Neural cell (in vitro differentiated cells): ENCODE data around the gene RSAD1. TPM values are rescaled to one million over a fixed set of nuclear protein-coding genes. Genes with fewer than 3 reads are reported as not detected.

Experiments used
- H2AFZ ChIP-seq: fragments of 200-600, 300-800 bp; sonication (generic), shearing (Covaris generic); 2 replicates; pipeline ENCODE4 v1.6.0; 2014; ENCODE audit warnings: low read depth, mild to moderate bottlenecking, antibody characterized with exemption, low read length, moderate library complexity
- H3F3A ChIP-seq: fragments of 200-600 bp; shearing (Covaris generic); 2 replicates; pipeline ENCODE4 v1.6.1; 2016; ENCODE audit warnings: mild to moderate bottlenecking, moderate library complexity, mixed read lengths, antibody characterized with exemption, low read length; ENCODE audit not compliant: insufficient read depth, poor library complexity, severe bottlenecking
- H3K27ac ChIP-seq: fragments of 200-600, 300-800 bp; sonication (generic), shearing (Covaris generic); 2 replicates; pipeline ENCODE4 v1.5.1; 2014; ENCODE audit warnings: mild to moderate bottlenecking, low read length, moderate library complexity
- H3K27me3 ChIP-seq: fragments of 300-800, 200-600 bp; sonication (generic), shearing (Covaris generic); 2 replicates; pipeline ENCODE4 v1.6.0; 2014; ENCODE audit warnings: mild to moderate bottlenecking, low read depth, low read length, moderate library complexity; ENCODE audit not compliant: insufficient read depth
- H3K36me3 ChIP-seq: fragments of 300-800, 200-600 bp; sonication (generic), shearing (Covaris generic); 2 replicates; pipeline ENCODE4 v1.5.1; 2014; ENCODE audit warnings: mild to moderate bottlenecking, antibody characterized with exemption, low read length, moderate library complexity; ENCODE audit not compliant: insufficient read depth
- H3K4me2 ChIP-seq: fragments of 300-800, 200-600 bp; sonication (generic), shearing (Covaris generic); 2 replicates; pipeline ENCODE4 v1.6.0; 2014; ENCODE audit warnings: mild to moderate bottlenecking, low read length
- H3K4me3 ChIP-seq: fragments of 300-800, 200-600 bp; sonication (generic), shearing (Covaris generic); 2 replicates; pipeline ENCODE4 v1.5.1; 2014; ENCODE audit warnings: mild to moderate bottlenecking, low read length, moderate library complexity
- H3K79me2 ChIP-seq: fragments of 200-600 bp; shearing (Covaris generic); replicated peaks from 2 replicates; pipeline ENCODE4 v1.6.0; 2014; ENCODE audit warnings: mild to moderate bottlenecking, low read length, moderate library complexity; ENCODE audit not compliant: insufficient read depth
- H3K9ac ChIP-seq: fragments of 300-800, 200-600 bp; sonication (generic), shearing (Covaris generic); 2 replicates; pipeline ENCODE4 v1.6.1; 2016; ENCODE audit warnings: mild to moderate bottlenecking, low read length, mixed read lengths
- H3K9me2 ChIP-seq: fragments of 200-600 bp; shearing (Covaris generic); 2 replicates; pipeline ENCODE4 v1.6.1; 2016; ENCODE audit warnings: mild to moderate bottlenecking, low read length, mixed read lengths; ENCODE audit not compliant: insufficient read depth
- H3K9me3 ChIP-seq: fragments of 200-600, 300-800 bp; sonication (generic), shearing (Covaris generic); 2 replicates; pipeline ENCODE4 v1.6.1; 2016; ENCODE audit warnings: mild to moderate bottlenecking, mixed run types, low read length, moderate library complexity, mixed read lengths
- H4K20me1 ChIP-seq: fragments of 200-600 bp; shearing (Covaris generic); 2 replicates; pipeline ENCODE4 v1.6.1; 2016; ENCODE audit warnings: mild to moderate bottlenecking, mixed run types; ENCODE audit not compliant: insufficient read depth
- EP300 ChIP-seq: fragments of 450-650 bp; conservative IDR thresholded peaks from 2 replicates; pipeline ENCODE4 v1.6.1; 2014; ENCODE audit warnings: antibody characterized with exemption, mild to moderate bottlenecking, moderate library complexity; ENCODE audit not compliant: poor library complexity, severe bottlenecking
- EZH2 ChIP-seq: fragments of 200-600, 300-800 bp; shearing (Covaris generic), sonication (generic); IDR thresholded peaks from 2 replicates; pipeline ENCODE4 v1.6.1; 2014; ENCODE audit warnings: antibody characterized with exemption, low read length, borderline replicate concordance, mild to moderate bottlenecking; ENCODE audit not compliant: insufficient read depth, poor library complexity, severe bottlenecking
- MXI1 ChIP-seq: fragments of 450-650 bp; conservative IDR thresholded peaks from 2 replicates; pipeline ENCODE4 v1.6.1; 2014; ENCODE audit warnings: antibody characterized with exemption, mild to moderate bottlenecking; ENCODE audit not compliant: poor library complexity, severe bottlenecking
- POLR2AphosphoS5 ChIP-seq: IDR thresholded peaks from 2 replicates; pipeline ENCODE4 v1.6.1; 2012
- RAD21 ChIP-seq: fragments of 450-650 bp; conservative IDR thresholded peaks from 2 replicates; pipeline ENCODE4 v1.6.1; 2014; ENCODE audit warnings: antibody characterized with exemption, mild to moderate bottlenecking, moderate library complexity
- REST ChIP-seq: IDR thresholded peaks from 2 replicates; pipeline ENCODE4 v1.6.1; 2012; ENCODE audit warnings: borderline replicate concordance
- SMC3 ChIP-seq: fragments of 450-650 bp; conservative IDR thresholded peaks from 2 replicates; pipeline ENCODE4 v1.6.1; 2014; ENCODE audit warnings: antibody characterized with exemption, mild to moderate bottlenecking, moderate library complexity; ENCODE audit not compliant: poor library complexity
- TAF1 ChIP-seq: IDR thresholded peaks from 2 replicates; pipeline ENCODE4 v1.6.1; 2012; ENCODE audit warnings: low read depth
- polyA plus RNA-seq: library from polyadenylated mRNA; depleted of rRNA; stranded (reverse); fragments of >200 nt; gene quantifications from 2 replicates; pipeline ENCODE4 v1.2.3, GENCODE V29; 2014
- TF ChIP-seq, protein P1 (sequence below): fragments of 450-650 bp; IDR thresholded peaks from 2 replicates; pipeline ENCODE4 v1.5.1; 2014; ENCODE audit warnings: antibody characterized with exemption, mild to moderate bottlenecking, moderate library complexity; ENCODE audit not compliant: poor library complexity, severe bottlenecking

The RSAD1 gene
- polyA plus RNA-seq, 1 donor from 2014 or later: 61.9 TPM

DNA sequence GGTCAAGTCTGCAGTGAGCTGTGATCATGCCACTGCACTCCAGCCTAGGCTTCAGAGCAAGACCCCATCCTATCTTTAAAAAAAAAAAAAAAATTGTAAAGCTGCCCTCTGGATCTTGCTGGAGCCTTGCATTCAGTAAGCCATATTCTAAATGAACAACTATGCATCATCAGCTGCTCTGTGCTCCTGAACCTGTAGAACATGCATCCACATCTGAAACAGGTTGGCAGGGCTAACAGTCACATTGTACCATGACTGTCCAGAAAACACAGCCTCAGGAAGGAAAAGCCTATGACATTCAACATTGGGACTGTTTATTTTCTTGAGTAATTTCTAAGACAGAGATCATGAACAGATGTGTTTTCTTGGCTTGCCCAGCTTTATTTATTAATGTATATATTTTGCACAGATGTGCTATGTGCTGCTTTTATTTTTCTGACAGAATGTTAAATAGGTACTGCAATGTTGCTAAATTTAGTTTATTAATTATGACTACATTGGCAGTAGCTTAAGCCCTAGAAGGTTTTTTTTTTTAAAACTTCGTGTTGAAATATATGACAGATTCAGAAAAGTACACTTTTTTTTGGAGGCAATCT is 32.8 kb upstream of the RSAD1 start:
- Histone ChIP-seq H2AFZ (no peak overlapping the region), H3K9me3 (no peaks in the 10 kb centered on the region), H3K4me3 (no peak overlapping the region), H3K27ac (no peak overlapping the region), H3K27me3 (no peaks in the 10 kb centered on the region), H3K9ac (no peak overlapping the region), H3K79me2 (no peaks in the 10 kb centered on the region), H3K4me2 (no peak overlapping the region), H4K20me1 (no peaks in the 10 kb centered on the region), H3K9me2 (no peaks in the 10 kb centered on the region), H3K36me3 (no peaks in the 10 kb centered on the region), H3F3A (no peaks in the 10 kb centered on the region)
- no peak for TF ChIP-seq REST
- TF ChIP-seq EP300: no peak
- TF ChIP-seq POLR2AphosphoS5: no peak
- TF ChIP-seq MXI1: no peak
- TF ChIP-seq EZH2: no peak
- no peak for TF ChIP-seq SMC3
- no peak for TF ChIP-seq TAF1
- TF ChIP-seq, protein P1, sequence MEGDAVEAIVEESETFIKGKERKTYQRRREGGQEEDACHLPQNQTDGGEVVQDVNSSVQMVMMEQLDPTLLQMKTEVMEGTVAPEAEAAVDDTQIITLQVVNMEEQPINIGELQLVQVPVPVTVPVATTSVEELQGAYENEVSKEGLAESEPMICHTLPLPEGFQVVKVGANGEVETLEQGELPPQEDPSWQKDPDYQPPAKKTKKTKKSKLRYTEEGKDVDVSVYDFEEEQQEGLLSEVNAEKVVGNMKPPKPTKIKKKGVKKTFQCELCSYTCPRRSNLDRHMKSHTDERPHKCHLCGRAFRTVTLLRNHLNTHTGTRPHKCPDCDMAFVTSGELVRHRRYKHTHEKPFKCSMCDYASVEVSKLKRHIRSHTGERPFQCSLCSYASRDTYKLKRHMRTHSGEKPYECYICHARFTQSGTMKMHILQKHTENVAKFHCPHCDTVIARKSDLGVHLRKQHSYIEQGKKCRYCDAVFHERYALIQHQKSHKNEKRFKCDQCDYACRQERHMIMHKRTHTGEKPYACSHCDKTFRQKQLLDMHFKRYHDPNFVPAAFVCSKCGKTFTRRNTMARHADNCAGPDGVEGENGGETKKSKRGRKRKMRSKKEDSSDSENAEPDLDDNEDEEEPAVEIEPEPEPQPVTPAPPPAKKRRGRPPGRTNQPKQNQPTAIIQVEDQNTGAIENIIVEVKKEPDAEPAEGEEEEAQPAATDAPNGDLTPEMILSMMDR: no peak
- TF ChIP-seq RAD21: no peak

GRCh38 chr17:50447870-50448595 is 30.6 kb upstream of the RSAD1 start:
- Histone ChIP-seq H3K4me3 (no peak overlapping the region), H3K9me2 (no peaks in the 10 kb centered on the region), H3K4me2 (no peak overlapping the region), H3K36me3 (no peaks in the 10 kb centered on the region), H3K27me3 (no peaks in the 10 kb centered on the region), H2AFZ (no peak overlapping the region), H3K9me3 (no peaks in the 10 kb centered on the region), H4K20me1 (no peaks in the 10 kb centered on the region), H3K27ac (no peak overlapping the region), H3K9ac (no peak overlapping the region), H3F3A (no peaks in the 10 kb centered on the region), H3K79me2 (no peaks in the 10 kb centered on the region)
- TF ChIP-seq TAF1 (no peak), EZH2 (no peak), EP300 (no peak), REST (no peak), POLR2AphosphoS5 (no peak), MXI1 (no peak), SMC3 (no peak), RAD21 (no peak)
- TF ChIP-seq, protein P1: no peak
